ENCODE measurements around the gene FAM234B.

Gene FAM234B

DNA sequence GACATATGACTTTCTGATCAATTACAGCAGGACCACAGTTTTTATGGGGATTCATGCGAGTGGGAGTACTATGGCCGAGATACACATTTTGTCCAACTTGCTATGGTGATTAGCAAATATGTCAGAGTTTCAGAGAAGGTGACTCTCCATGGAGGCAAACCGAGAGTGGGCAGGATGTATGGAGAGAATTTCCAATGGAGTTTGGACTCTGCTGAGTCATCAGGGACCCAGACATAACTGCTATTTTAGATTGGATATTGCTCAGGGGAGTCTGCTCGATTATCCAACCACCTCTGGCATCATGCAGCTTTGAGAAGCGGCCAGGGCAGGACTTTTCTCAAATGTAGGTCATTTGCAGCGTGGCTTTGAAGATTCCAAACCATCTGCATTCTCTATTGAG, 68.8 kb downstream of the FAM234B start:
- no peak overlapping the region for H3K4me3 ChIP-seq (ENCODE audit: low read depth, low read length)
- no peak for DNase-seq (ENCODE audit: low read depth)
- TF ChIP-seq, protein P1, sequence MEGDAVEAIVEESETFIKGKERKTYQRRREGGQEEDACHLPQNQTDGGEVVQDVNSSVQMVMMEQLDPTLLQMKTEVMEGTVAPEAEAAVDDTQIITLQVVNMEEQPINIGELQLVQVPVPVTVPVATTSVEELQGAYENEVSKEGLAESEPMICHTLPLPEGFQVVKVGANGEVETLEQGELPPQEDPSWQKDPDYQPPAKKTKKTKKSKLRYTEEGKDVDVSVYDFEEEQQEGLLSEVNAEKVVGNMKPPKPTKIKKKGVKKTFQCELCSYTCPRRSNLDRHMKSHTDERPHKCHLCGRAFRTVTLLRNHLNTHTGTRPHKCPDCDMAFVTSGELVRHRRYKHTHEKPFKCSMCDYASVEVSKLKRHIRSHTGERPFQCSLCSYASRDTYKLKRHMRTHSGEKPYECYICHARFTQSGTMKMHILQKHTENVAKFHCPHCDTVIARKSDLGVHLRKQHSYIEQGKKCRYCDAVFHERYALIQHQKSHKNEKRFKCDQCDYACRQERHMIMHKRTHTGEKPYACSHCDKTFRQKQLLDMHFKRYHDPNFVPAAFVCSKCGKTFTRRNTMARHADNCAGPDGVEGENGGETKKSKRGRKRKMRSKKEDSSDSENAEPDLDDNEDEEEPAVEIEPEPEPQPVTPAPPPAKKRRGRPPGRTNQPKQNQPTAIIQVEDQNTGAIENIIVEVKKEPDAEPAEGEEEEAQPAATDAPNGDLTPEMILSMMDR (IDR thresholded peaks at IDR 0.05; ENCODE audit: insufficient read depth, low read depth, low read length, missing control alignments): no peak

GRCh38 chr12:13114251-13115052, 70.3 kb downstream of the FAM234B start:
- no peak for DNase-seq (ENCODE audit: low read depth)
- TF ChIP-seq, protein P1 (IDR thresholded peaks at IDR 0.05; ENCODE audit: insufficient read depth, low read depth, low read length, missing control alignments): no peak
- H3K4me3 ChIP-seq (ENCODE audit: low read depth, low read length): no peak overlapping the region

DNA sequence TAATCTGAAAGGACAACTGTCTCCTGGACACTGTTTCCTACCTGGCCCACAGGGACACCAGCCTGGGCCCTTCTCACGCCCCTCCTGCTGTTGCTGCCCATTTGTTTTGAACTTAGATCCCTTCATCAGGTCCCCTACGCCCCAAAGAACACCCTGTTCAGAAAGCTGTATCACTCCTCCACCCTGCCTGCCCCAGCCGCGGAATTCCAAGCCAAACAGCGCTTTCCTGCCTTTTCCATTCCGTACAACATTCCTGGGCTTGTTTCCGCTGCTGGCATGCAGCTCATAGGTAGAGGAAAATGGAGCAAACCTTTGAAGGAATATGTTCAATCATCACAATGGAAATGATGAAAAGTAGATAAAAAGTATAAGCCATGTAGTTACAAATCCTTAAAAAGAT, 72.1 kb downstream of the FAM234B start:
- no peak overlapping the region for H3K4me3 ChIP-seq (ENCODE audit: low read depth, low read length)
- no peak for DNase-seq (ENCODE audit: low read depth)
- TF ChIP-seq, protein P1 (IDR thresholded peaks at IDR 0.05; ENCODE audit: insufficient read depth, low read depth, low read length, missing control alignments): no peak

DNA sequence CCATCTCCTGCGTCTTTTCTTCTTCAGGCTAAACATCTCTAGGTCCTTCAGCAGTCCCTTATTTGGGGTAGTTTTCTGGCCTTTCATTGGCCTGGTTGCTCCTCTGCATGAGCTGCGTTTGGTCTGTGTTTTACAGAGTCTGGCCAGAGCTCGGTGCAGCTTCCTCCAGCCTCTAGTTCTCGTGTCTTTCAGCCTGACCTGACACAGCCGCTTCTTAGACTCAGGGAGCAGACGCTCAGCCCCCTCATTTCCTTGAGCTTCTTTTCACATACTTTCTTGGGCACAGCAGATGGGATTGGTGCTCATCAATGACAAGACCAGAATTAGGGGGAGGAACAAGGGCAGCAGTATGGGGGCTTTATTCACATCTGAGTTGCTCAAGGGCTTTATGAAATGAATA, 72.8 kb downstream of the FAM234B start:
- H3K4me3 ChIP-seq (ENCODE audit: low read depth, low read length): no peak overlapping the region
- DNase-seq (ENCODE audit: low read depth): no peak
- TF ChIP-seq, protein P1 (IDR thresholded peaks at IDR 0.05; ENCODE audit: insufficient read depth, low read depth, low read length, missing control alignments): no peak

DNA sequence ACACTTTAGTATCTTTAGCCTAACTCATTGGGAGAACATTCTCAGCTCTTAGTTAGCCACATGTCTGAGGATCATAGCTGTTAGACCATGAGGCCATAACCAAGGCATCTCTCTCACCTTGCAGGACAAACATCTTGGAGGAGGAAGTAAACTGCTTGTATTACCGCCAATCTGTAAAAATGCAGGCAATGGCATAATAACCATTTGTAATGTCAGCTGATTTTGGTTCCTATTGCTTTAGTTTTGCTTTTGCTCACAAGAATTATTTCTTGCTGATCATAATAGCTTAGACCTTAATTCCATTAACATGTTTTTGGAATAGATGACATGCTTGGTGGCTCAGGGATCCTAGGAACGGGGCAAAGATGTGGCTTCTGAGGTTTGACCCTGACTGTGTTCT, 75.6 kb downstream of the FAM234B start:
- TF ChIP-seq, protein P1 (IDR thresholded peaks at IDR 0.05; ENCODE audit: insufficient read depth, low read depth, low read length, missing control alignments): no peak
- DNase-seq (ENCODE audit: low read depth): no peak

GRCh38 chr12:13120413-13120812, 76.2 kb downstream of the FAM234B start:
- TF ChIP-seq, protein P1 (IDR thresholded peaks at IDR 0.05; ENCODE audit: insufficient read depth, low read depth, low read length, missing control alignments): no peak
- no peak for DNase-seq (ENCODE audit: low read depth)
- H3K4me3 ChIP-seq (ENCODE audit: low read depth, low read length): no peak overlapping the region

More for the DNA sequence above, 75.6 kb downstream of the FAM234B start:
- H3K4me3 ChIP-seq (ENCODE audit: low read depth, low read length): no peak overlapping the region

- TF ChIP-seq, protein P1 (IDR thresholded peaks at IDR 0.05; ENCODE audit: insufficient read depth, low read depth, low read length, missing control alignments): no peak
- no peak overlapping the region for H3K4me3 ChIP-seq (ENCODE audit: low read depth, low read length)
- DNase-seq (ENCODE audit: low read depth): no peak
These were observed 77.4 kb downstream of the FAM234B start for GRCh38 chr12:13121568-13121967.

All from GM12865 (cell line).